Measurements from ENCODE around the gene FAM53B. TPM values are rescaled to one million over a fixed set of nuclear protein-coding genes. Genes with fewer than 3 reads are reported as not detected.

FAM53B gene
- total RNA-seq, 1 experiment from 2014 or later = 14.9 TPM

DNA sequence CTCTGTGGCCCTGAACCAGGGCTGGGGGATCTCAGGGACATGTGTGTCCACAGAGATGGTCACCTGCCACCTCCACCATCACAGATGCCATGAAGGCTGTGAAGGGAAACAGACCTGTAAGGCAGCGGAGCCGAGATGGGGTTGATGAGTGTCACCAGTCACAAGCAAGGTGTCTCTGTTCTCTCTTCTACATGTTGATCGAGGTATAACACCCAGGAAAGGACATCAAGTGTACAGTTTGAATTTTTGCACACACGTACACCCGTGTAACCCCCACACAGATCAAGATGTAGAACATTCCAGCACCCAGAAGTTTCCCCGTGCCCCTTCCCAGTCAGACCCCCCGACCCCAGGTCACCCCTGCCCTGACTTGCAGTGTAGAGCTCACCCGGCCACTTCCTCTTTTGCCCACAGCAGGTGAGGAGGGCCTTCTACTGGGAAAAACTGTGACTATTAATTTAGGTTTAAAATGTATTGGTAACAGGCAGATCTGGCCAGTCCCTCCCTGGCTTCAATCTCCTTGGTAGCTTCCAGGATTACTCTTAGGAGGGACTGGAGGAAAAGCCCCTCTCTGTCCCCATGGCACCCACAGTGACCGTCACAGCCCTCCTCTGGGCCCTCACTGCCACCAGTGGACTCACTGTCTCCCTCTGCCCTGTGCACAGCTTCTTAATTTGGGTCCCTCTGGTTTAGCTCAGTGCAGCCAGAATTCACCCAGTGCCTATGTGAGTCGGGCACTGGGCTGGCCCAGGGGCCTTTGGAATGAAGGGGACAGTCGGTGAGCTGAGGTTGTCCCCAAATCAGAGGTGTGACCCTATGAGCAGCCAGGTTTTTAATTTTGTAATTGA, 174.3 kb downstream of the FAM53B start:
- H3K4me3 Mint-ChIP-seq (ENCODE audit: unreplicated experiment) = no peak overlapping the region
- ChIA-PET POLR2A (no interaction called here), CTCF (interaction anchor here (1.1 kb wide), 1 partner anchor 49 kb away, joined by 4 read pairs; no protein-coding TSS in a partner anchor)
- intact Hi-C loops (cut with micrococcal nuclease) = no loop called here
- no peak overlapping the region for H3K27ac Mint-ChIP-seq (ENCODE audit: low read depth, unreplicated experiment)
- H3K9me3 Mint-ChIP-seq (ENCODE audit: unreplicated experiment) = no peaks in the 10 kb centered on the region
- H3K36me3 Mint-ChIP-seq (ENCODE audit: insufficient read depth, unreplicated experiment) = no peaks in the 10 kb centered on the region
- TF ChIP-seq CTCF (IDR thresholded peaks at IDR 0.05; ENCODE audit: unreplicated experiment) = no peak
- BruUV-seq (replicated peaks) = no TSS peak
- H3K4me1 Mint-ChIP-seq (ENCODE audit: insufficient read depth, unreplicated experiment) = no peaks in the 10 kb centered on the region
- peaks cover 5% of the 10 kb centered on the region for H3K27me3 Mint-ChIP-seq (ENCODE audit: insufficient read depth, unreplicated experiment)
- DNase-seq (ENCODE audit: unreplicated experiment) = no peak

Other genes with a start within 250 kb of the FAM53B start
- gene EEF1AKMT2, start 47.5 kb upstream of the FAM53B start, total RNA-seq (2022) = 17.5 and 18.6 TPM in 2 replicates
- 21.4 and 23.2 TPM in 2 replicates for gene ABRAXAS2, start 57.4 kb upstream of the FAM53B start, total RNA-seq (2022)
- gene ZRANB1, start 197.7 kb upstream of the FAM53B start, total RNA-seq (2022) = 17.8 and 23.2 TPM in 2 replicates

All from MCF 10A (cell line).